ENCODE results near the gene SOS1.

DNA sequence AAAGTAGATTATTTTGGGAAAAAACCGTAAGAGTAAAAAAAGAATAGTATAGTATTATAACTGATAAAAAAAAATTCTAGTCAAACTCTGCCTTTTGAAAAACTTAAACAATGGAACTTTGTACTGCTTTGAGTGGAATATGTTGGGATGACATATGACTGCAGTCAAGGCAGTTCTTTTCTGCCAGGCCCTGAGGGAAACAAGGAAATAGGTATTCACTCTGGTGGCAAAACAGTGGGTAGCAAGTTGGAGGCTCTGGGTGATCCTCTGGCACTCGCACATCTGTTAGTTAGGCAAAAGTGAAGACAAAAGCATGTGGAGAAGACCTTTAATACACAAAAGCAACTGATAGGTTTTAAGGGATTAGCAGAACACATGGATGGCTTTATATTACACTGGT, 129.0 kb downstream of the SOS1 start:
- TF ChIP-seq, protein P1, sequence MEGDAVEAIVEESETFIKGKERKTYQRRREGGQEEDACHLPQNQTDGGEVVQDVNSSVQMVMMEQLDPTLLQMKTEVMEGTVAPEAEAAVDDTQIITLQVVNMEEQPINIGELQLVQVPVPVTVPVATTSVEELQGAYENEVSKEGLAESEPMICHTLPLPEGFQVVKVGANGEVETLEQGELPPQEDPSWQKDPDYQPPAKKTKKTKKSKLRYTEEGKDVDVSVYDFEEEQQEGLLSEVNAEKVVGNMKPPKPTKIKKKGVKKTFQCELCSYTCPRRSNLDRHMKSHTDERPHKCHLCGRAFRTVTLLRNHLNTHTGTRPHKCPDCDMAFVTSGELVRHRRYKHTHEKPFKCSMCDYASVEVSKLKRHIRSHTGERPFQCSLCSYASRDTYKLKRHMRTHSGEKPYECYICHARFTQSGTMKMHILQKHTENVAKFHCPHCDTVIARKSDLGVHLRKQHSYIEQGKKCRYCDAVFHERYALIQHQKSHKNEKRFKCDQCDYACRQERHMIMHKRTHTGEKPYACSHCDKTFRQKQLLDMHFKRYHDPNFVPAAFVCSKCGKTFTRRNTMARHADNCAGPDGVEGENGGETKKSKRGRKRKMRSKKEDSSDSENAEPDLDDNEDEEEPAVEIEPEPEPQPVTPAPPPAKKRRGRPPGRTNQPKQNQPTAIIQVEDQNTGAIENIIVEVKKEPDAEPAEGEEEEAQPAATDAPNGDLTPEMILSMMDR (IDR thresholded peaks at IDR 0.05) = no peak
- TF ChIP-seq POLR2A (IDR thresholded peaks at IDR 0.05) = no peak
